Measurements from ENCODE around the gene NOL12.

Gene NOL12

GRCh38 chr22:37732699-37733607 is 46.8 kb downstream of the NOL12 start:
- no peak for TF ChIP-seq ZFX (IDR thresholded peaks at IDR 0.05; ENCODE audit: borderline replicate concordance)
- TF ChIP-seq CTCF (IDR thresholded peaks at IDR 0.05) = no peak
- peak overlapping the region; percentile 96 for H3K27ac ChIP-seq

- TF ChIP-seq CTCF (IDR thresholded peaks at IDR 0.05) (no peak), ZFX (IDR thresholded peaks at IDR 0.05; ENCODE audit: borderline replicate concordance) (no peak)
- 0 out of 2 replicates have a peak overlapping the region, but pooled peaks have one; percentile 12 for H3K27ac ChIP-seq
Observed at GRCh38 chr22:37733625-37734401, 47.7 kb downstream of the NOL12 start.

GRCh38 chr22:37734402-37734700 is 48.2 kb downstream of the NOL12 start:
- H3K27ac ChIP-seq = no peak overlapping the region
- TF ChIP-seq ZFX (IDR thresholded peaks at IDR 0.05; ENCODE audit: borderline replicate concordance) (no peak), CTCF (IDR thresholded peaks at IDR 0.05) (no peak)

GRCh38 chr22:37734964-37735451 is 48.9 kb downstream of the NOL12 start:
- TF ChIP-seq CTCF (IDR thresholded peaks at IDR 0.05) (peak; percentile 38), ZFX (IDR thresholded peaks at IDR 0.05; ENCODE audit: borderline replicate concordance) (no peak)
- no peak overlapping the region for H3K27ac ChIP-seq

- H3K27ac ChIP-seq = no peak overlapping the region
- TF ChIP-seq CTCF (IDR thresholded peaks at IDR 0.05) (no peak), ZFX (IDR thresholded peaks at IDR 0.05; ENCODE audit: borderline replicate concordance) (no peak)
Observed at GRCh38 chr22:37739035-37739434, 52.9 kb downstream of the NOL12 start.

- TF ChIP-seq CTCF (IDR thresholded peaks at IDR 0.05) (no peak), ZFX (IDR thresholded peaks at IDR 0.05; ENCODE audit: borderline replicate concordance) (no peak)
Observed at GRCh38 chr22:37739611-37740049, 53.5 kb downstream of the NOL12 start.

More at GRCh38 chr22:37739611-37740049, 53.5 kb downstream of the NOL12 start:
- no peak overlapping the region for H3K27ac ChIP-seq

Data from 22Rv1 (cell line).